Left renal cortex interstitium (tissue), 4 donors: ENCODE measurements around the gene UNC45A. TPM values are rescaled to one million over a fixed set of nuclear protein-coding genes. Genes with fewer than 3 reads are reported as not detected.
"Not testable (repeated sequence)": the region's sequence is repeated elsewhere in the genome, so short reads cannot be mapped to it uniquely, and the experiment has no call there.

Experiments used
- DNase-seq, 4 donors: peaks; one replicate each; pipeline ENCODE4 v3.0.0-alpha.2; 2013; ENCODE audit warnings: low read depth in 4 of 4, low spot score in 2 of 4, missing footprints in 1 of 4
- polyA plus RNA-seq, 4 donors: library from polyadenylated mRNA; unstranded; fragments of 120-200 nt; gene quantifications; one replicate each; pipeline ENCODE4 v1.2.1, GENCODE V29; 2013; ENCODE audit not compliant: insufficient read length in 4 of 4

Gene UNC45A
- polyA plus RNA-seq, 4 donors = 66.6 to 72.1 (median 69.0) TPM

DNA sequence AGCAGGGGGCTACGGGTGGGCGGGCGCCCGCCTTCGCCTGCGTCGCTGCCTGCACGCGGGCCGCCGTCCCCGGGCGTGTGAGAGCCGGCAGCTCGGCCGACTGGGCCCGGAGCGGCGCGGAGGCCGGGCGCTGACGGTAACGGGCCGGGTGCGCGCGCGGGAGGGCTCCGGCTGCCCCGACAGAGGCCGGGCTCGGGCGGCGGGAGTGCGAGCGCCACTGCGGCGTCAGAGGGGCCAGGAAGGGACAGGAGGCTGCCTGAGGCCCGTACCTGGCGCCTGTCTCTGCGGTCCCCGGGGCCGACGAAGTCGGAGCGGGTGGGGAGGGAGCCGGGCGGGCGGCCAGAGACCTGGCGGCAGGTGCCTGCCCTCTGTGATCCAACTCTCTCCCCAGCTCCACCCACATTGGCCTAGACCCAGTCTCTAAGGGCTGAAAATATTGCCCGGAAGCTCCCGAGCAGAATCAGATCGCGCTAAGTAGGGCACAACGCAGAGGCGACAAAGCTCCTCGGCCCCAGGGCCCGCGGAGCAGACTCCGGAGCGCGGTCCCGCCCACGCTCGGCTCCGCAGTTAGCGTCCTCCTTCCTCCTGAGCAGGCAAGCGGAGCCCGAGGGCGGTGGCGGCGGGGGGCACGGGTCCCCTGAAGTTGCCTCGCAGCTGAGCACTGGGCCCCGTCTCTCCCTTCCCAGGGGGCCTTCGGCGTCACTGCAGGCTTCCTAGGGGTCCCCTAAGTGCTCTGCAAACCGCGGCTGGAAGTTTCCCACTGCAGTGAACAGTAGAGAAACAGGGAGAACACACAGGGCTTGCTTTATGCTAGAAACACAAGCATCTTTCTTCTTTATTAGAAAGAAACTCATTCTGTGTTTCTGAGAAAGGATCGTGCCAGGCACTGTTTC lies 32.0 kb upstream of the UNC45A start, which contains the start of gene MAN2A2:
Gene MAN2A2 (plus strand): TSS at position 463 of the 893 bp plus-strand sequence. CDS start 906 bp downstream, outside the sequence.
- peak in 1 of 4 donors; percentile 49 for DNase-seq

DNA sequence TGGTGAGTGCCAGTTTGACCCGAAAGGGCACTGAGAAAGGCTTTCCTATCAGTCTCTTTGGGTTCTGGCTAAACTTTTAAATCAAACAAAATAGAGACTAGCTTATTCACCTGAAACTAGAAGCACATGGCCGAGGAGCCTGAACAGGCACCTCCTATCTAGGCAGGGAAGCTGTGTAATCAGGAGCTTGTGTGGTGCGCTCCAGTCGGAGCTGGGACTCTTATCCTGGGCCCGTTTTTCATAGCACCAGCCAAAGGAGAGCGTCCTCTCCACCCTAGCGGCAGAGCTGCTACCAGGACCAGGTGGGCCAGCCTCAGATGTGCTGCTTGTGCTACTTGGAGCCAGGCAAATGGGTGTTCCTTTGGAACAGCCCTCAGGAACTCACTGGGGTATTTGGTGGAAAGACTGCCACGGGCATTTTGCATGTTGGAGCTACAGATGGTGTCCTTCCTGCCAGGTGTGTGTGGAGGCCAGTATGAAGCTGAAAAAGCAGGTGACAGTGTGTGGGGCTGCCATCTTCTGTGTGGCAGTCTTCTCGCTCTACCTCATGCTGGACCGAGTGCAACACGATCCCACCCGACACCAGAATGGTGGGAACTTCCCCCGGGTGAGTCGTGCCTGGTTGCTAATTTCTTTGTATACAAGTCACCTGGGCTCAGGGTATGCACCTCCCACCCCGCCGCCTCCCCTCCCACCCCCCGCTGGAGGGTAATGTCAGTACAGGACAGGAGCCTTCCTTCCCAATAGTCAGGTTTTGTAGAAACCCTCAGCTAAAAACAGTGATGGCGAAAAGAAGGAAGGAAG lies 31.1 kb upstream of the UNC45A start:
- DNase-seq = no peak

- no peak for DNase-seq
Observed at GRCh38 chr15:90904746-90905145, 30.3 kb upstream of the UNC45A start.

DNA sequence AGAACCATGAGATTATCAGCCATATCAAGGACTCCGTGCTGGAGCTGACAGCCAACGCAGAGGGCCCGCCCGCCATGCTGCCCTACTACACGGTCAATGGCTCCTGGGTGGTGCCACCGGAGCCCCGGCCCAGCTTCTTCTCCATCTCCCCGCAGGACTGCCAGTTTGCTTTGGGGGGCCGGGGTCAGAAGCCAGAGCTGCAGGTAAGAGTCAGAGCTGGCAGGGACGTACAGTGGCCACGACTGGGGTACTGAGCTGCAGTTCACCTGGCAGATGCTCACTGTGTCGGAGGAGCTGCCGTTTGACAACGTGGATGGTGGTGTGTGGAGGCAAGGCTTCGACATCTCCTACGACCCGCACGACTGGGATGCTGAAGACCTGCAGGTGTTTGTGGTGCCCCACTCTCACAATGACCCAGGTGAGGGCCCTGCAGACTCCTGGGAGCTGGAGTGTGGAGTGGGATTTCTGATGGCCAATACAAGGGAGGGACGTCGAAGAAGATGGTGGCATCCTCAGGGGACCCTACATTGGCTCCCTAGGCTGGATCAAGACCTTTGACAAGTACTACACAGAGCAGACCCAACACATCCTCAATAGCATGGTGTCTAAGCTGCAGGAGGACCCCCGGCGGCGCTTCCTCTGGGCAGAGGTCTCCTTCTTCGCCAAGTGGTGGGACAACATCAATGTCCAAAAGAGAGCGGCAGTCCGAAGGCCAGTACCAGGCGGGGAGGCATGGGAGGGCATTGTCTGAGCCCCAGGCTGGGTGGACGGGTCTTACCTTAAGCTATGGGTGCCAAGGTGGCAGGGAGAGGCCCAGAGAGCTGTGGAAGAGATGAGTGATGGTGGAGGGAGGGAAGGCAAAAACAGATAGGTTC lies 29.5 kb upstream of the UNC45A start:
- DNase-seq = no peak

GRCh38 chr15:90906181-90906849 lies 28.8 kb upstream of the UNC45A start:
- DNase-seq = no peak

GRCh38 chr15:90907051-90907660 lies 27.9 kb upstream of the UNC45A start:
- no peak for DNase-seq

GRCh38 chr15:90907838-90908507 lies 27.1 kb upstream of the UNC45A start:
- DNase-seq = no peak

DNA sequence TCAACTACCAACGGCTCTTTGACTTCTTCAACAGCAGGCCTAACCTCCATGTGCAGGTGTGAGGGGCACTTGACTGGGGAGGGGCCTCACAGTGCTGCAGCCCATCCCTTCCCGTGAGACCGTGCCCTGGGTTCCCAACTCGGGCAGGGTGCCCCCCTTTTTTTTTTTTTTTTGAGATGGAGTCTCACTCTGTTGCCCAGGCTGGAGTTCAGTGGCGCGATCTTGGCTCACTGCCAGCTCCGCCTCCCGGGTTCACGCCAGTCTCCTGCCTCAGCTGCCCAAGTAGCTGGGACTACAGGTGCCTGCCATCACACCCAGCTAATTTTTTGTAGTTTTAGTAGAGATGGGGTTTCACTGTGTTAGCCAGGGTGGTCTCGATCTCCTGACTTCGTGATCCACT lies 25.6 kb upstream of the UNC45A start:
- not testable (repeated sequence) for DNase-seq

DNA sequence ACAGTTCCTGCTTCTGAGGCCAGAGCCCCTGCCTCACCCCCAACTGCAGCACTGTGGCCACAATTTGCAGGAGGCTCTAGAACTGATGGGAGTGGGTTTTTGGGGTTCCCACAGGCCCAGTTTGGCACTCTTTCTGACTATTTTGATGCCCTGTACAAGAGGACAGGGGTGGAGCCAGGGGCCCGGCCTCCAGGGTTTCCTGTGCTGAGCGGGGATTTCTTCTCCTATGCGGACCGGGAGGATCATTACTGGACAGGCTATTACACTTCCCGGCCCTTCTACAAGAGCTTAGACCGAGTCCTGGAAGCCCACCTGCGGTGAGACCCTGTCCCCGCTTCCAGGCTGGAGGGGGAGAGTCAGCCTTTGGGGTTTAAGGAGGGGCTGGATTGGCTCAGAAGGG lies 25.1 kb upstream of the UNC45A start:
- no peak for DNase-seq

DNA sequence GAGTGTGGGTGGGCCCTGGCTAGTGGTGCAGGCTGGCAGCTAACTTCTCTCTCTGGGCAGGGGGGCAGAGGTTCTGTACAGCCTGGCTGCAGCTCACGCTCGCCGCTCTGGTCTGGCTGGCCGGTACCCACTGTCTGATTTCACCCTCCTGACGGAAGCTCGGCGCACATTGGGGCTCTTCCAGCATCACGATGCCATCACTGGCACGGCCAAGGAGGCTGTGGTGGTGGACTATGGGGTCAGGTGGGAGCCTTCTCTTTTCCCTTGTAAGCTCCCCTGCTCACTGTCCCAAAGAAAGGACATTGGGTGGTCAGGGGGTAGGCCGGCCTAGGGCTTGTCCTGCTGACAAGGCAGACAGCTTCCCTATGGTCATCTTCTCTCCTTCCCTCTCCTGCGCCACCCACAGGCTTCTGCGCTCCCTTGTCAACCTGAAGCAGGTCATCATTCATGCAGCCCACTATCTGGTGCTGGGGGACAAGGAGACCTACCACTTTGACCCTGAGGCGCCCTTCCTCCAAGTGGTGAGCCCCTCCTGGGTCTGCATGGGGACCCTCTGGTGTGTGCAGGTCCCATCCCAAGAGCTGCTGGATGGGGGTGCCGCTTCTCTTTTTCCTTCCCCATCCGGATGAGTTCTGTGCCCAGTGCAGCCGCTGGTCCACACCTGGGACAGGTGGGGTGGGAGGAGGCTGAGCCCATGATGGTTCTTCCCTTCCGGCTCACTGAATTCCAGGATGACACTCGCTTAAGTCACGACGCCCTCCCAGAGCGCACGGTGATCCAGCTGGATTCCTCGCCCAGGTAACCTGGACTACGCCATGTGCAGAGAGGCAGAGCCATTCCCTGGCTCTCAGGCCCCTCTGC lies 24.4 kb upstream of the UNC45A start:
- DNase-seq = no peak

GRCh38 chr15:90911302-90911623 lies 23.8 kb upstream of the UNC45A start:
- DNase-seq = no peak

DNA sequence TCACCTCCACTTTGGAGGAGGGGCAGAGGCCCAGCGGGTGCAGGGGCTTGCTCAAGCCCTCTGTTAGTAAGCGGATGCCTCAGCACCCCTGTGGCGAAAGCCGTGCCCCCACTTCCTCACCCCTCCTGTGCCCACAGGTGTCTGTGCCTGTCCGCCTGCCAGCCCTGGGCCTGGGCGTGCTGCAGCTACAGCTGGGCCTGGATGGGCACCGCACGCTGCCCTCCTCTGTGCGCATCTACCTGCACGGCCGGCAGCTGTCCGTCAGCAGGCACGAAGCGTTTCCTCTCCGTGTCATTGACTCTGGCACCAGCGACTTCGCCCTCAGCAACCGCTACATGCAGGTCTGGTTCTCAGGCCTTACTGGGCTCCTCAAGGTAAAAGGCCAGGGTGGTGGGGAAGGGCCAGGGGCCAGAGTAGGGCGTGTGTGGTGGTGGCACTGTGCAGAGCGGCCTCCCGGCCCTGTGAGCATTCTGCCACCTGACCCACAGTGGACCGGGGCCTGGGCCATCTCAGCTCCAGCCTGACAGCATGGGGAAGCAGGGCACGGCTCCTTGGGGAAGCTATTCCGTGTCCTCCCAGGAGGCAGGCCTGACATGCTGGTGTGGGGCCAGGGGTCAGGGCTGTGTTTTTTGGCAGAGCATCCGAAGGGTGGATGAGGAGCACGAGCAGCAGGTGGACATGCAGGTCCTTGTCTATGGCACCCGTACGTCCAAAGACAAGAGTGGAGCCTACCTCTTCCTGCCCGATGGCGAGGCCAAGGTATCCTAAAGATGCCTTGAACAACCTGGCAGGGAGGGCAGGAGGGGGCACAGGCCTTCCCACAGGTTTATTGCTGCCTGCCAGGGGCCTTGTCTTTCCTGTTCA lies 22.9 kb upstream of the UNC45A start:
- no peak for DNase-seq

- no peak for DNase-seq
Observed at GRCh38 chr15:90912770-90913075, 22.4 kb upstream of the UNC45A start.

GRCh38 chr15:90913398-90913944 lies 21.6 kb upstream of the UNC45A start:
- DNase-seq = no peak

GRCh38 chr15:90914305-90915080 lies 20.6 kb upstream of the UNC45A start:
- DNase-seq = no peak

GRCh38 chr15:90915216-90915807 lies 19.8 kb upstream of the UNC45A start:
- no peak for DNase-seq
